GM12873 (cell line): ENCODE results near the gene ADAMTSL5.

ENCODE experiments used
- TF ChIP-seq, protein P1 (sequence below): IDR thresholded peaks from 2 replicates; pipeline ENCODE4 v1.5.1; 2012; ENCODE audit warnings: low read depth, mild to moderate bottlenecking, moderate library complexity, low read length, control low read depth; ENCODE audit not compliant: insufficient read depth; ENCODE audit errors: missing control alignments

The ADAMTSL5 gene

GRCh38 chr19:1554968-1555367 lies 42.1 kb upstream of the ADAMTSL5 start:
- TF ChIP-seq, protein P1, sequence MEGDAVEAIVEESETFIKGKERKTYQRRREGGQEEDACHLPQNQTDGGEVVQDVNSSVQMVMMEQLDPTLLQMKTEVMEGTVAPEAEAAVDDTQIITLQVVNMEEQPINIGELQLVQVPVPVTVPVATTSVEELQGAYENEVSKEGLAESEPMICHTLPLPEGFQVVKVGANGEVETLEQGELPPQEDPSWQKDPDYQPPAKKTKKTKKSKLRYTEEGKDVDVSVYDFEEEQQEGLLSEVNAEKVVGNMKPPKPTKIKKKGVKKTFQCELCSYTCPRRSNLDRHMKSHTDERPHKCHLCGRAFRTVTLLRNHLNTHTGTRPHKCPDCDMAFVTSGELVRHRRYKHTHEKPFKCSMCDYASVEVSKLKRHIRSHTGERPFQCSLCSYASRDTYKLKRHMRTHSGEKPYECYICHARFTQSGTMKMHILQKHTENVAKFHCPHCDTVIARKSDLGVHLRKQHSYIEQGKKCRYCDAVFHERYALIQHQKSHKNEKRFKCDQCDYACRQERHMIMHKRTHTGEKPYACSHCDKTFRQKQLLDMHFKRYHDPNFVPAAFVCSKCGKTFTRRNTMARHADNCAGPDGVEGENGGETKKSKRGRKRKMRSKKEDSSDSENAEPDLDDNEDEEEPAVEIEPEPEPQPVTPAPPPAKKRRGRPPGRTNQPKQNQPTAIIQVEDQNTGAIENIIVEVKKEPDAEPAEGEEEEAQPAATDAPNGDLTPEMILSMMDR: no peak

DNA sequence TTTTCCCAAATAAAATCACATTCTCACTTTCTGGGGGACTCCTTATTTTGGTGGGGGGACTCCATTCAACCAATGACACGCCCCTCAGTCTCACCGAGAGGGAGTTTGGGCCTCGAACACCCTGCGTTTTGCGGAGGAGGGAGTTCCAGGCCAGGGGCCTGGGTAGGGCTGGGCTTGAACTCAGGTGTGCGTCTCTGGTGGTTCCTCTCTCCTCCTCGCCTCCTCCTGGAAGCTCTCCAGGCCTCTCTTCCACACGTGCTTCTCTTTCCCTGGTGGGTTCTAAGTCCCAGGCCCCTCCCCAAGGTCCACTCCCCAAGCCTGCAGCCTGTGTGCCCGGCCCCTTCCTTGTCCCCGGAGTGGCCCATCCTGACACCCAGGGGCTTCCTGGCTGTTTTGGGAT lies 40.6 kb upstream of the ADAMTSL5 start:
- TF ChIP-seq, protein P1: no peak

DNA sequence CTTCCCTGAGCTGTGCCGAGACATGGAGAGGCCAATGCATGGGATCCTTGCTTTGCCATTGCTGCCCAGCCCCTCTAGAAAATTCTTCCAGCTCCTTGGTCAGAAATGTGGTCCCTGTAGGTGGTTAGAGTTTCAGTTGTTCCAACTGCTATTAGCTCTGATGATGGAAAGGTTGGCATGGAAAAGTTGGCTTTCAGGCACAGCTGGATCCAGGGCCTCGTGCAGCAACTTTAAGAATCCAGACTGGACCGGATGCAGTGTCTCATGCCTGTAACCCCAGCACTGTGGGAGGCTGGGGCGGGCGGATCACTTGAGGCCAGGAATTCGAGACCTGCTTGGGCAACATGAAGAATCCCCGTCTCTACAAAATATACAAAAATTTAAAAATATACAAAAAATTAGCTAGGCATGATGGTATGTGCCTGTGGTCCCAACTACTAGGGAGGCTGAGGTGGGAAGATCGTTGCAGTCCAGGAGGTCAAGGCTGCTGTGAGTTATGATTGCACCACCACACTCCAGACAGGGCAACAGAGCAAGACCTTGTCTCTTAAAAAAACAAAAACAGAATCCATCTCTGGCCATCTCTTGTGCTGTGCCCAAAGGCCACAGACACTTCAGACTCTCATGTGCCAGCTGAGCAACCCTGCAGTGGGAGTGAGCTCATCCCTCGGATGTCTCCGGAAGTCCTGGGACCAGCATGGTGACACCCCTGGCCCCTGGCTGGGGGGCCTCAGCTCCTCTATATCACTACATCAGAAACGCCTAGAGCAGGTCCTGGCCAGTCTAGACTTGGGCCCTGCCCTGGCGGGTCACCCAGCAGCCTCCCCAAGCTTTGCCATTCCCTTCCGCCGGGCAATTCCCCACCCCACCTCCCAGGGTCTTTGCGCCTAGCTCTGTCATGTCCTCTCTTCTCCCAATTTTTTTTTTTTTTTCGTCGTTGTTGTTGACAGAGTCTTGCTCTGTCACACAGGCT lies 38.5 kb upstream of the ADAMTSL5 start:
- TF ChIP-seq, protein P1: no peak

- TF ChIP-seq, protein P1: no peak
These were observed 36.6 kb upstream of the ADAMTSL5 start for GRCh38 chr19:1549332-1549945.

- TF ChIP-seq, protein P1: no peak
These were observed 27.6 kb upstream of the ADAMTSL5 start for GRCh38 chr19:1540365-1540925.

- TF ChIP-seq, protein P1: no peak
These were observed 26.2 kb upstream of the ADAMTSL5 start for GRCh38 chr19:1538978-1539377.

DNA sequence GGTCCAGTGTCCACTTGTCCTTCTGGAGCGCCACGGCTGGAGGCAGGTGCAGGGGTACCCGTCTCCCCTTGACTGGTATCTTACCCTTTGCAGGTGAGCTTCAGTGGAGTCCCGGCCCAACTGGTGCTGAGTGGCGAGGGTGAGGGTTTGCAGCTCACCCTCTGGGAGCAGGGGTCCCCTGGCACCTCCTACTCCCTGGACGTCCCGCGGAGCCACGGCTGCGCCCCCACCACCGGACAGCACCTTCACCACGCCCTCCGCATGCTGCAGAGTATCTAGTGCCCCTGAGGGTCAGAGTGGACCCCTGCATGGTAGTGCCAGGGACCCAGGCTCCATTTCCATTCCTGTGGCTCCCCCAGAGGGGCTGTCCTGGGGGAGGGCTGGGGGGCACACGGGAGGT lies 22.2 kb upstream of the ADAMTSL5 start:
- TF ChIP-seq, protein P1: no peak
